HFFc6 (cell line): Measurements from ENCODE around the gene CPEB1. TPM values are rescaled to one million over a fixed set of nuclear protein-coding genes. Genes with fewer than 3 reads are reported as not detected.

Experiments used
- DNase-seq: peaks from one replicate; pipeline ENCODE4 v3.0.0-alpha.2; 2018
- H3K27ac Mint-ChIP-seq: 2 replicates; pipeline ENCODE4 v1.8.0; 2020; ENCODE audit warnings: mild to moderate bottlenecking, mixed read lengths
- H3K27me3 Mint-ChIP-seq: 2 replicates; pipeline ENCODE4 v1.8.0; 2021; ENCODE audit warnings: mild to moderate bottlenecking, moderate library complexity, mixed read lengths; ENCODE audit not compliant: insufficient read depth
- H3K36me3 Mint-ChIP-seq: 2 replicates; pipeline ENCODE4 v1.8.0; 2021; ENCODE audit warnings: low read depth, mixed read lengths
- H3K4me1 Mint-ChIP-seq: 2 replicates; pipeline ENCODE4 v1.8.0; 2020; ENCODE audit warnings: low read depth, mixed read lengths
- H3K4me3 Mint-ChIP-seq: 2 replicates; pipeline ENCODE4 v1.8.0; 2020; ENCODE audit warnings: mild to moderate bottlenecking, moderate library complexity, mixed read lengths
- H3K9me3 Mint-ChIP-seq: 2 replicates; pipeline ENCODE4 v1.8.0; 2020; ENCODE audit warnings: mild to moderate bottlenecking, mixed read lengths
- total RNA-seq, 6 experiments: library from RNA; stranded (reverse); fragmentation: NEBNext Ultra II Directional; extraction: Animal tissue kit (Norgen Biotek cat#: 25700); gene quantifications; 2 replicates in 1 of 6; 3 replicates in 5 of 6; pipeline ENCODE4 v1.2.3, GENCODE V29; 2021
- TF ChIP-seq, protein P1 (sequence below): fragments of 200-600 bp; sonication (generic); IDR thresholded peaks from 2 replicates; pipeline ENCODE4 v1.5.0; 2021; ENCODE audit warnings: antibody characterized with exemption, mild to moderate bottlenecking

CPEB1 gene
- total RNA-seq, 6 experiments from 2014 or later = 4.3 to 6.8 (median 5.6) TPM

DNA sequence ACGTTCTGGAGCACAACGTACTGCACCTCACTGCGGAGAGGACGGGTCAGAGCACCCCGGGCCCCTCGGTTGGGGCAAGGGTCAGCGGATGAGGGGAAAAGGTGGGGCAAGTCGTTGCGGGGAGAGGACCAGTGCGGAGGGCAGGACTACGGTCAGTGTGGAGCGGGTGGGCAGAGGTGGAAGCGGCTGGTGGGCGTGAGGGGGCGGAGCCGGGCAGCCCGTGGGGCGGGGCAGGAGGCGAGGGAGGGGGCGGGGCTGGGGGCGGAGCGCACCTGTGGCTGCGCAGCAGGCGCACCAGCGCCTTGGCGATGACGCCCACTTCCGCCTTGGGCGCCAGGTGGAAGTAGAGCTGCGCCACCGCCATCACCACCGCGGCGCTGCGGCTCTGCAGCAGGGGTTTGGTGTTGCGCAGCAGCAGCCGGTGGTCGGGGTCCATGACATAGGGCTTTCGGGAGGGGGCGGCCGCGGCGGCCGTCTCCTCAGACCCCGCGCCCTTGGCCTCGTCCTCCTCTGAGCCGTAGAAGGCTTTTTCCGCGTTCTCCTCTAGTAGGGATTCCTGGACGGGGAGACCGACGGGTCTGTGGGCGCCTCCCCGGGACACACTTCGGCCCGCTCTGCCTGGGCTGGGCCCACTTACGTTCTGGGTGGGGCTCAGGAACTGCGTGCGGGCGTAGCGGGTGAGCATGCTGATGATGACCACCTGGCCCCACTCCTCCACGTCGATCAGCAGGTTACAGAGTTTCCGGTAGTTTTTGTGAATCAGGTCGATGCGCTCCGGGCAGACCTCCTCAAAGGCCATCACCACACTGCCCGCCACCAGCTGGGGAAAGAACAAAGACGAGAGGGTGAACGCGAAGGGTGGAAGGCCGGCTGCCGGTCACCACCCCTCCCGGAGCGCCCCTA, 33.3 kb upstream of the CPEB1 start:
- TF ChIP-seq, protein P1, sequence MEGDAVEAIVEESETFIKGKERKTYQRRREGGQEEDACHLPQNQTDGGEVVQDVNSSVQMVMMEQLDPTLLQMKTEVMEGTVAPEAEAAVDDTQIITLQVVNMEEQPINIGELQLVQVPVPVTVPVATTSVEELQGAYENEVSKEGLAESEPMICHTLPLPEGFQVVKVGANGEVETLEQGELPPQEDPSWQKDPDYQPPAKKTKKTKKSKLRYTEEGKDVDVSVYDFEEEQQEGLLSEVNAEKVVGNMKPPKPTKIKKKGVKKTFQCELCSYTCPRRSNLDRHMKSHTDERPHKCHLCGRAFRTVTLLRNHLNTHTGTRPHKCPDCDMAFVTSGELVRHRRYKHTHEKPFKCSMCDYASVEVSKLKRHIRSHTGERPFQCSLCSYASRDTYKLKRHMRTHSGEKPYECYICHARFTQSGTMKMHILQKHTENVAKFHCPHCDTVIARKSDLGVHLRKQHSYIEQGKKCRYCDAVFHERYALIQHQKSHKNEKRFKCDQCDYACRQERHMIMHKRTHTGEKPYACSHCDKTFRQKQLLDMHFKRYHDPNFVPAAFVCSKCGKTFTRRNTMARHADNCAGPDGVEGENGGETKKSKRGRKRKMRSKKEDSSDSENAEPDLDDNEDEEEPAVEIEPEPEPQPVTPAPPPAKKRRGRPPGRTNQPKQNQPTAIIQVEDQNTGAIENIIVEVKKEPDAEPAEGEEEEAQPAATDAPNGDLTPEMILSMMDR = no peak
- Mint-ChIP-seq H3K36me3 (no peaks in the 10 kb centered on the region), H3K27ac (no peak overlapping the region), H3K4me1 (no peaks in the 10 kb centered on the region), H3K27me3 (peaks cover 16% of the 10 kb centered on the region), H3K9me3 (no peaks in the 10 kb centered on the region; the same call in 1 of the 2 replicates), H3K4me3 (no peak overlapping the region)
- DNase-seq = no peak

DNA sequence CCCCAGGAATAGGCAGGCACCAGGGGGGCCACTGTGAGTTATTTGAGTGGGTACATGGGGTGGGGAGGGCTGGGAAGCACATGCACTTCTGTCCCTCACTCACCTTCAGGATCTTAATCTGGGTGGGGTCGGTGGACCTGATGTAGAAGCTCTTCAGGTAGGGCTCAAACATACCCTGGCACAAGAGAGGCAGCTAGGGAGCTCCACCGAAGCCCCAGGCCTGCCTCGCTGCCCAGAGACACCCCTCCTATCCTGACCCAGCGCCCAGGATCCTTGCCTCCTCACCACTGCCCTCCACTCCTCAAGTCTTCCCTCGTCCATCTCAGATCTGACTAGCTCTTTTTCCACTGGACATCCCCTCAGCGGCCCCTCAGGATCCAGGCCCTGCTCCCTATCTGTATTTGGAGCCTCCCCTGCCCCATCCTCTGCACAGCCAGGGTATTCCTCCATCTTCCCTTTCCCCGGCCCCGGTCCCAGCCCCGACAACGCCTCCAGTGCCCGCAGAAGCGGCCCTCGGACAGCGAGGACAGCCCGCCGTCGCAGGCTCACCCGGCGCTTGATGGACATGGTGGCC, 32.5 kb upstream of the CPEB1 start:
- Mint-ChIP-seq H3K27me3 (peaks cover 16% of the 10 kb centered on the region), H3K4me3 (no peak overlapping the region), H3K27ac (no peak overlapping the region), H3K36me3 (no peaks in the 10 kb centered on the region), H3K4me1 (no peaks in the 10 kb centered on the region), H3K9me3 (no peaks in the 10 kb centered on the region; the same call in 1 of the 2 replicates)
- TF ChIP-seq, protein P1 = no peak
- no peak for DNase-seq

DNA sequence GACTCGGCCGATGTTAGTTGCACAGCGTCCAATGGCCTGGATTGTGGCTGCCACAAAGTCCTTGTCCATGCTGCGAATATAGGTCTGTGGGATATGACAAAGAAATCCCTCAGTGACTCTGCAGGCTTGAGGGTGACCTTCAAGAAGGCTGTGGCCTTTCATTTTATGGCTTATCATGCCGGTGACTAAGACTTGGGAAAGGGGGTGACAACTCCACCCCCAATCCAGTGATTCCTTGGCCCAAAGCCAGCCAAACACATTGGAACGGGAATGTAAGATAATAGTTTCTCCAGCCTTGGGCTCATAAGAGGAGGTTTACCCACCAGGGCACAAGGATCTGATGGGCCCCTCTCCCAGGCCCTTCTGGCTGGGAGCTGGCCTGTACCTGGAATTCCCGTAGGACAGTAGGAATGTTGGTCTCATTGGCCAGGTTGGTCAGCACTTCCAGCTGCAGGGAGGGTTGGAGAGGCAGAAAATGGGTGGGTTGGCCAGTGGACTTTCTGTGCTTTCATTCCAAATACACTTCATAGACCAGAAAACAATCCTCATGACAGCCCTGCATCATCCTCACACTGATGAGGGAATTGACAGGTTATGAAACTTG, 30.7 kb upstream of the CPEB1 start:
- Mint-ChIP-seq H3K27ac (no peak overlapping the region), H3K4me3 (no peak overlapping the region), H3K27me3 (peaks cover 16% of the 10 kb centered on the region), H3K4me1 (no peaks in the 10 kb centered on the region), H3K36me3 (no peaks in the 10 kb centered on the region), H3K9me3 (no peaks in the 10 kb centered on the region)
- no peak for DNase-seq
- TF ChIP-seq, protein P1 = no peak

DNA sequence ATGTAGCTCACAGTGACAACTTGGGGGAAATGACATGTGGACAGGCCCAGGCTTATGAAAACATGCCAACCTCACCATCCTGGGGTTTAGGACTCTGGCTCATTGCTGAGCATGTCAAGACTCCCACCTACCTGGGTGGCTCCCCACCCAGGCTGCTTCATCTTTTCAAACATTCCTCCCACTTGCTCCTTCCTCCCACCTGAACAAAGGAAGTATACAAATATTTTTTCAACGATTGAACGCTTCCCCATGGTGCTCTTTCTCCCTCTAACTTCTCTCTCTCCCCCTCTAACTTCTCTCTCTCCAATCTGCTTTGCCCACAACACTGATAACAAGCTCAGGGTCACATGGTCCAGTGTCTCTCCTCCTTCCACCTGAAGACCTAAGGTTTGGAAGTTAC, 27.7 kb upstream of the CPEB1 start:
- no peak overlapping the region for H3K4me3 Mint-ChIP-seq
- H3K36me3 Mint-ChIP-seq = no peaks in the 10 kb centered on the region
- H3K27ac Mint-ChIP-seq = no peak overlapping the region
- DNase-seq = no peak
- no peaks in the 10 kb centered on the region for H3K4me1 Mint-ChIP-seq
- H3K27me3 Mint-ChIP-seq = peaks cover 6% of the 10 kb centered on the region
- TF ChIP-seq, protein P1 = no peak
- H3K9me3 Mint-ChIP-seq = no peaks in the 10 kb centered on the region

DNA sequence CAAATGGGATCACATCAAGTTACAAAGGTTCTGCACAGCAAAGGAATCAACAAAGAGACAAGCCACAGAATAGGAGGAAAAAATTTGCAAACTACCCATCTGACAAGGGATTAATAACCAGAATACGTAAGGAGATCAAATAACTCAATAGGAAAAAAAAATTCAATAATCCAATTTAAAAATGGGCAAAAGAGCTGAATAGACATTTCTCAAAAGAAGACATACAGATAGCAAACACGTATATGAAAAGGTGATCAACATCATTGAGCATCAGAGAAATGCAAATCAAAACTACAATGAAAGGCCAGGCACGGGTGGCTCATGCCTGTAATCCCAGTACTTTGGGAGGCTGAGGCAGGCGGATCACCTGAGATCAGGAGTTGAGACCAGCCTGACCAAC, 23.5 kb upstream of the CPEB1 start:
- Mint-ChIP-seq H3K27ac (no peak overlapping the region), H3K36me3 (no peaks in the 10 kb centered on the region), H3K9me3 (no peaks in the 10 kb centered on the region), H3K4me1 (no peaks in the 10 kb centered on the region), H3K27me3 (peaks cover 5% of the 10 kb centered on the region), H3K4me3 (no peak overlapping the region)
- no peak for DNase-seq
- TF ChIP-seq, protein P1 = no peak
